GM23338 (cell line): ENCODE measurements around the gene SYMPK. TPM values are rescaled to one million over a fixed set of nuclear protein-coding genes. Genes with fewer than 3 reads are reported as not detected.

Experiments
- ATAC-seq: fragments of 200-7000 bp; cut with Tn5 transposase; 3 replicates; pipeline ENCODE4 v1.9.1; 2020
- DNase-seq: peaks from one replicate; pipeline ENCODE4 v3.0.0-alpha.2; 2015; ENCODE audit warnings: low spot score
- H2AFZ ChIP-seq: fragments of 200-600 bp; sonication (generic); 2 replicates; pipeline ENCODE4 v1.8.0; 2016; ENCODE audit warnings: antibody characterized with exemption, mild to moderate bottlenecking, moderate library complexity
- H3F3A ChIP-seq: fragments of 200-600 bp; sonication (generic); replicated peaks from 2 replicates; pipeline ENCODE4 v1.8.0; 2017; ENCODE audit warnings: antibody characterized with exemption, mixed run types, low read depth
- H3K27ac ChIP-seq: fragments of 200-600 bp; sonication (generic); 2 replicates; pipeline ENCODE4 v1.6.1; 2016; ENCODE audit warnings: low read depth
- H3K27me3 ChIP-seq: fragments of 200-600 bp; sonication (generic); 2 replicates; pipeline ENCODE4 v1.8.0; 2016; ENCODE audit warnings: mild to moderate bottlenecking, mixed run types, moderate library complexity; ENCODE audit not compliant: insufficient read depth
- H3K36me3 ChIP-seq: fragments of 200-600 bp; sonication (generic); 2 replicates; pipeline ENCODE4 v1.8.0; 2016; ENCODE audit warnings: mild to moderate bottlenecking; ENCODE audit not compliant: insufficient read depth
- H3K4me1 ChIP-seq: fragments of 200-600 bp; sonication (generic); 2 replicates; pipeline ENCODE4 v1.8.0; 2016; ENCODE audit warnings: mild to moderate bottlenecking, moderate library complexity; ENCODE audit not compliant: insufficient read depth
- H3K4me2 ChIP-seq: fragments of 200-600 bp; sonication (generic); 2 replicates; pipeline ENCODE4 v1.7.1; 2017; ENCODE audit warnings: mixed run types
- H3K4me3 ChIP-seq: fragments of 200-600 bp; sonication (generic); 2 replicates; pipeline ENCODE4 v1.6.1; 2016; ENCODE audit warnings: mixed run types
- H3K79me2 ChIP-seq: fragments of 200-600 bp; sonication (generic); replicated peaks from 2 replicates; pipeline ENCODE4 v1.8.0; 2017; ENCODE audit warnings: mild to moderate bottlenecking; ENCODE audit not compliant: insufficient read depth
- H3K9me2 ChIP-seq: fragments of 200-600 bp; sonication (generic); 2 replicates; pipeline ENCODE4 v1.8.0; 2017; ENCODE audit not compliant: insufficient read depth
- H4K20me1 ChIP-seq: fragments of 200-600 bp; sonication (generic); replicated peaks from 2 replicates; pipeline ENCODE4 v1.8.0; 2017; ENCODE audit warnings: mild to moderate bottlenecking; ENCODE audit not compliant: insufficient read depth
- H3K27ac Mint-ChIP-seq: 2 replicates; pipeline ENCODE4 v1.8.0; 2020; ENCODE audit warnings: inconsistent platforms, mild to moderate bottlenecking, moderate library complexity, mixed read lengths
- H3K27me3 Mint-ChIP-seq: 3 replicates; pipeline ENCODE4 v1.8.0; 2022; ENCODE audit warnings: low read depth, mild to moderate bottlenecking, moderate library complexity, mixed read lengths, inconsistent platforms; ENCODE audit not compliant: insufficient read depth, poor library complexity
- H3K36me3 Mint-ChIP-seq: 3 replicates; pipeline ENCODE4 v1.8.0; 2021; ENCODE audit warnings: low read depth, mild to moderate bottlenecking, inconsistent platforms, moderate library complexity, mixed read lengths
- H3K4me1 Mint-ChIP-seq: 3 replicates; pipeline ENCODE4 v1.8.0; 2020; ENCODE audit warnings: mild to moderate bottlenecking, inconsistent platforms, mixed read lengths
- H3K4me3 Mint-ChIP-seq: 3 replicates; pipeline ENCODE4 v1.8.0; 2021; ENCODE audit warnings: moderate library complexity, mild to moderate bottlenecking, inconsistent platforms, mixed read lengths
- H3K9me3 Mint-ChIP-seq: 3 replicates; pipeline ENCODE4 v1.8.0; 2020; ENCODE audit warnings: moderate library complexity, mild to moderate bottlenecking, inconsistent platforms, mixed read lengths
- NANOG ChIP-seq: IDR thresholded peaks from 2 replicates; pipeline ENCODE4 v1.6.1; 2016; ENCODE audit warnings: antibody characterized with exemption, borderline replicate concordance
- polyA plus RNA-seq: library from polyadenylated mRNA; unstranded; fragments of >200 nt; fragmentation: Nextera tagmentation; extraction: Ambion mirVana; gene quantifications from 2 replicates; pipeline ENCODE4 v1.2.1, GENCODE V29; 2016
- total RNA-seq: library from RNA; depleted of rRNA; stranded (reverse); fragments of >200 nt; shearing (Covaris generic); gene quantifications from 2 replicates; pipeline ENCODE4 v1.2.3, GENCODE V29; 2014
- TF ChIP-seq, protein P1 (sequence below), 2 experiments: fragments of 200-600 bp in 1 of 2; sonication (generic) in 1 of 2; conservative IDR thresholded peaks; 2 replicates each; pipeline versions ENCODE4 v1.5.1 to v1.6.1; 2016 to 2017; ENCODE audit warnings: antibody characterized with exemption in 2 of 2, low read depth in 2 of 2, mild to moderate bottlenecking in 2 of 2, moderate library complexity in 1 of 2
- TF ChIP-seq, protein P2 (sequence below): fragments of 250-450 bp; sonication (Bioruptor Pico); IDR thresholded peaks from 2 replicates; pipeline ENCODE4 v1.5.0; 2020; ENCODE audit warnings: mild to moderate bottlenecking, moderate library complexity

SYMPK gene
- total and polyA plus RNA-seq, 2 experiments from 2014 or later = 36.8 to 82.1 TPM

DNA sequence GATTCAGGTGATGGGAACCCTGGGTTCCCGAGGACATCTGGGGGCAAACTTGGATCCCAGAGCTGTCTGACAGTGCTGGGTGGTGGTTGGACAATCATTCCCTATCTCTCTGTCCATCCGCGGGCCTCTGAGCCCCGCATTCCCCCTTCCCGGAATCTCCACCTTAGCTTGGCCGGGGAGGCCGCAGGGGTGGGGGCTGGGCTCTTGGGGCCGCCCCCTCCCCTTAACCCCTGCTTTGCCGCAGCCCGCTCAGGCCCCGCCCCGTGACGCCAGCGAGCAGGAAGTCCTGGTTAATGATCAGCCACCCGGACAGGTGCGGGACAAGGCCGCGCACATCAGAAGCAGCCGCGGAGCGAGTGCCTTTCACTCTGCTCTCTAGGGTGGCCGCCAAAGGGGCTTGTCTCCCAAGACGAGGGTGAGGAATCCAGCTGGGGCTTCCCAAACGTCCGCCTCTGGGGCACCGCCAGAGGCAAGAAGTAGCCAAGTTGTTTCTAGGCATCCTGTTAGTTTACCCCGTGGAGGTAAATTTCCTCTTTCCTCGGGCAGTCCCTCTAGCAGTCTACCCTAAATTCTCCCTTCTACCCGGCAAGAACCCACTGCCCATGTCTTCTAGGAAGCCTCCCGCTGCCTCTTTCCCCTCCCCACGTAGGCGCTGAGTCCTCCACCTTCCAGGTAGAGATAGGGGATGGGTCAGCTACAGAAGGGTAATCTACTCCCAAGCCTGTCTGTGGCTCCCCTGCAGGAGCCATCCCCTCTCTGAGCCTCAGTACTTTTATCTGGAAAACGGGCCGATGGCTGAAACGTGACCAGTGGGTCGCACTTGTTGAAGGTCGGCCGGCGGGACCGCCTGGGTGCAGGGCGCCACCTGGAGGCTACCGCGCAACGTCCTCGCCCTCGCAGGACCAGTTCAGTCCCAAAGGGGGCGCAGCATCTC is 20.0 kb upstream of the SYMPK start (continued):
- TF ChIP-seq, protein P1, sequence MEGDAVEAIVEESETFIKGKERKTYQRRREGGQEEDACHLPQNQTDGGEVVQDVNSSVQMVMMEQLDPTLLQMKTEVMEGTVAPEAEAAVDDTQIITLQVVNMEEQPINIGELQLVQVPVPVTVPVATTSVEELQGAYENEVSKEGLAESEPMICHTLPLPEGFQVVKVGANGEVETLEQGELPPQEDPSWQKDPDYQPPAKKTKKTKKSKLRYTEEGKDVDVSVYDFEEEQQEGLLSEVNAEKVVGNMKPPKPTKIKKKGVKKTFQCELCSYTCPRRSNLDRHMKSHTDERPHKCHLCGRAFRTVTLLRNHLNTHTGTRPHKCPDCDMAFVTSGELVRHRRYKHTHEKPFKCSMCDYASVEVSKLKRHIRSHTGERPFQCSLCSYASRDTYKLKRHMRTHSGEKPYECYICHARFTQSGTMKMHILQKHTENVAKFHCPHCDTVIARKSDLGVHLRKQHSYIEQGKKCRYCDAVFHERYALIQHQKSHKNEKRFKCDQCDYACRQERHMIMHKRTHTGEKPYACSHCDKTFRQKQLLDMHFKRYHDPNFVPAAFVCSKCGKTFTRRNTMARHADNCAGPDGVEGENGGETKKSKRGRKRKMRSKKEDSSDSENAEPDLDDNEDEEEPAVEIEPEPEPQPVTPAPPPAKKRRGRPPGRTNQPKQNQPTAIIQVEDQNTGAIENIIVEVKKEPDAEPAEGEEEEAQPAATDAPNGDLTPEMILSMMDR (conservative IDR thresholded peaks at IDR 0.05; ENCODE audit: low read depth in 2 of 2) = peak; percentile 99 to 100

DNA sequence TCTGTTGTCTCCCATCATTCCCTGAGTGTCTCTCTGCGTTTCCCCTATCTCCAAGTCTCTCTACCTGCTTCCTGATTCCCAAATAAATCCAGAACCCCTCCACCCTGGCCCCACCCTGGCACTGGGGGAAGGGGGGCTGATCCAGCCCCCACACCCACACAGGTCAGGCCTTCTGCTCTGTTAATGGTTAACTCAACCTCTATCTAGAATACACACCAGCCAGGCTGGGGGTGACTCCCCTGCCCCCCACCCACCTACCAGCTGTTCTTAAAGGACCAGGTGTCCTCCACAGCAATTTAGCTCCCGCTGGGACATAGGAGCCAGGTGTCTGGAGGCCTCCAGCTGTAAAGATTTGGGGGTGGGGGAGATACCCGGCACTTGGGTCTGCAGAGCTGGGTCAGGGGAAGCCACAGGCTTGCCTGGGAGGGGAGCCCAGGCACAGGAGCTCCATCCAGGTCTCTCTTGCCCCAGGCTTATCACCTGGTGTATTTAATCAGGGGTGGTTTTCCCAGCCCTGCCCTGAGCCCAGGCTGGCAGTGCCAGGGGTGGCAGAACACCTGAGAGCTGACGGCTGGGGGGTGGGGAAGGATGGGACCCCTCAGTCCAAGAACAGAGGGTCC is 19.1 kb upstream of the SYMPK start:
- Mint-ChIP-seq H3K27me3 (peaks cover 30% of the 10 kb centered on the region), H3K4me1 (peaks cover 42% of the 10 kb centered on the region), H3K9me3 (peaks cover 2% of the 10 kb centered on the region; the same call in 1 of the 3 replicates), H3K27ac (peak overlapping the region; percentile 5; the same call in 1 of the 2 replicates), H3K36me3 (peaks cover 8% of the 10 kb centered on the region), H3K4me3 (peak overlapping the region; percentile 75)
- H3K9me2 ChIP-seq = no peaks in the 10 kb centered on the region
- TF ChIP-seq NANOG = peak; percentile 35
- TF ChIP-seq, protein P2, sequence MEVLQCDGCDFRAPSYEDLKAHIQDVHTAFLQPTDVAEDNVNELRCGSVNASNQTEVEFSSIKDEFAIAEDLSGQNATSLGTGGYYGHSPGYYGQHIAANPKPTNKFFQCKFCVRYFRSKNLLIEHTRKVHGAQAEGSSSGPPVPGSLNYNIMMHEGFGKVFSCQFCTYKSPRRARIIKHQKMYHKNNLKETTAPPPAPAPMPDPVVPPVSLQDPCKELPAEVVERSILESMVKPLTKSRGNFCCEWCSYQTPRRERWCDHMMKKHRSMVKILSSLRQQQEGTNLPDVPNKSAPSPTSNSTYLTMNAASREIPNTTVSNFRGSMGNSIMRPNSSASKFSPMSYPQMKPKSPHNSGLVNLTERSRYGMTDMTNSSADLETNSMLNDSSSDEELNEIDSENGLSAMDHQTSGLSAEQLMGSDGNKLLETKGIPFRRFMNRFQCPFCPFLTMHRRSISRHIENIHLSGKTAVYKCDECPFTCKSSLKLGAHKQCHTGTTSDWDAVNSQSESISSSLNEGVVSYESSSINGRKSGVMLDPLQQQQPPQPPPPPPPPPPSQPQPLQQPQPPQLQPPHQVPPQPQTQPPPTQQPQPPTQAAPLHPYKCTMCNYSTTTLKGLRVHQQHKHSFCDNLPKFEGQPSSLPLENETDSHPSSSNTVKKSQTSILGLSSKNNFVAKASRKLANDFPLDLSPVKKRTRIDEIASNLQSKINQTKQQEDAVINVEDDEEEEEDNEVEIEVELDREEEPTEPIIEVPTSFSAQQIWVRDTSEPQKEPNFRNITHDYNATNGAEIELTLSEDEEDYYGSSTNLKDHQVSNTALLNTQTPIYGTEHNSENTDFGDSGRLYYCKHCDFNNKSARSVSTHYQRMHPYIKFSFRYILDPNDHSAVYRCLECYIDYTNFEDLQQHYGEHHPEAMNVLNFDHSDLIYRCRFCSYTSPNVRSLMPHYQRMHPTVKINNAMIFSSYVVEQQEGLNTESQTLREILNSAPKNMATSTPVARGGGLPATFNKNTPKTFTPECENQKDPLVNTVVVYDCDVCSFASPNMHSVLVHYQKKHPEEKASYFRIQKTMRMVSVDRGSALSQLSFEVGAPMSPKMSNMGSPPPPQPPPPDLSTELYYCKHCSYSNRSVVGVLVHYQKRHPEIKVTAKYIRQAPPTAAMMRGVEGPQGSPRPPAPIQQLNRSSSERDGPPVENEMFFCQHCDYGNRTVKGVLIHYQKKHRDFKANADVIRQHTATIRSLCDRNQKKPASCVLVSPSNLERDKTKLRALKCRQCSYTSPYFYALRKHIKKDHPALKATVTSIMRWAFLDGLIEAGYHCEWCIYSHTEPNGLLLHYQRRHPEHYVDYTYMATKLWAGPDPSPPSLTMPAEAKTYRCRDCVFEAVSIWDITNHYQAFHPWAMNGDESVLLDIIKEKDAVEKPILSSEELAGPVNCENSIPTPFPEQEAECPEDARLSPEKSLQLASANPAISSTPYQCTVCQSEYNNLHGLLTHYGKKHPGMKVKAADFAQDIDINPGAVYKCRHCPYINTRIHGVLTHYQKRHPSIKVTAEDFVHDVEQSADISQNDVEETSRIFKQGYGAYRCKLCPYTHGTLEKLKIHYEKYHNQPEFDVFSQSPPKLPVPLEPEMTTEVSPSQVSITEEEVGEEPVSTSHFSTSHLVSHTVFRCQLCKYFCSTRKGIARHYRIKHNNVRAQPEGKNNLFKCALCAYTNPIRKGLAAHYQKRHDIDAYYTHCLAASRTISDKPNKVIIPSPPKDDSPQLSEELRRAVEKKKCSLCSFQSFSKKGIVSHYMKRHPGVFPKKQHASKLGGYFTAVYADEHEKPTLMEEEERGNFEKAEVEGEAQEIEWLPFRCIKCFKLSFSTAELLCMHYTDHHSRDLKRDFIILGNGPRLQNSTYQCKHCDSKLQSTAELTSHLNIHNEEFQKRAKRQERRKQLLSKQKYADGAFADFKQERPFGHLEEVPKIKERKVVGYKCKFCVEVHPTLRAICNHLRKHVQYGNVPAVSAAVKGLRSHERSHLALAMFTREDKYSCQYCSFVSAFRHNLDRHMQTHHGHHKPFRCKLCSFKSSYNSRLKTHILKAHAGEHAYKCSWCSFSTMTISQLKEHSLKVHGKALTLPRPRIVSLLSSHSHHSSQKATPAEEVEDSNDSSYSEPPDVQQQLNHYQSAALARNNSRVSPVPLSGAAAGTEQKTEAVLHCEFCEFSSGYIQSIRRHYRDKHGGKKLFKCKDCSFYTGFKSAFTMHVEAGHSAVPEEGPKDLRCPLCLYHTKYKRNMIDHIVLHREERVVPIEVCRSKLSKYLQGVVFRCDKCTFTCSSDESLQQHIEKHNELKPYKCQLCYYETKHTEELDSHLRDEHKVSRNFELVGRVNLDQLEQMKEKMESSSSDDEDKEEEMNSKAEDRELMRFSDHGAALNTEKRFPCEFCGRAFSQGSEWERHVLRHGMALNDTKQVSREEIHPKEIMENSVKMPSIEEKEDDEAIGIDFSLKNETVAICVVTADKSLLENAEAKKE (CRISPR knock-in tag) = no peak
- DNase-seq (peak; percentile 76), ATAC-seq (peak; percentile 9)
- peaks cover 27% of the 10 kb centered on the region for H3K4me1 ChIP-seq
- no peaks in the 10 kb centered on the region for H3K27me3 ChIP-seq
- peaks cover 18% of the 10 kb centered on the region; the same call in 1 of the 2 replicates for H3F3A ChIP-seq
- H3K36me3 ChIP-seq = no peaks in the 10 kb centered on the region
- no peak overlapping the region for H2AFZ ChIP-seq
- H3K27ac ChIP-seq = peak overlapping the region; percentile 98
- 0 out of 2 replicates have a peak, but pooled peaks cover 4% of the 10 kb centered on the region for H4K20me1 ChIP-seq
- H3K79me2 ChIP-seq = 0 out of 2 replicates have a peak, but pooled peaks cover 5% of the 10 kb centered on the region
- H3K4me2 ChIP-seq = peak overlapping the region; percentile 97
- H3K4me3 ChIP-seq = peak overlapping the region; percentile 66
